Osteocyte (in vitro differentiated cells): ENCODE results near the gene CMIP. TPM values are rescaled to one million over a fixed set of nuclear protein-coding genes. Genes with fewer than 3 reads are reported as not detected.
A peak's percentile ranks its signal among the peaks of the same experiment; 100 is the strongest.

Experiments
- DNase-seq: peaks from one replicate; pipeline ENCODE4 v3.0.0; 2021; ENCODE audit warnings: mixed read lengths; ENCODE audit not compliant: unreplicated experiment; ENCODE audit errors: extremely low spot score
- H3K27ac Mint-ChIP-seq: one replicate; pipeline ENCODE4 v1.8.0; 2021; ENCODE audit warnings: mild to moderate bottlenecking, mixed read lengths; ENCODE audit not compliant: unreplicated experiment
- H3K27me3 Mint-ChIP-seq: one replicate; pipeline ENCODE4 v1.8.0; 2021; ENCODE audit warnings: mixed read lengths; ENCODE audit not compliant: unreplicated experiment
- H3K36me3 Mint-ChIP-seq: one replicate; pipeline ENCODE4 v1.8.0; 2021; ENCODE audit warnings: mixed read lengths; ENCODE audit not compliant: unreplicated experiment
- H3K4me1 Mint-ChIP-seq: one replicate; pipeline ENCODE4 v1.8.0; 2021; ENCODE audit warnings: mixed read lengths; ENCODE audit not compliant: unreplicated experiment
- H3K4me3 Mint-ChIP-seq: one replicate; pipeline ENCODE4 v1.8.0; 2021; ENCODE audit warnings: mild to moderate bottlenecking, moderate library complexity, mixed read lengths; ENCODE audit not compliant: unreplicated experiment
- H3K9me3 Mint-ChIP-seq: one replicate; pipeline ENCODE4 v1.8.0; 2021; ENCODE audit warnings: mixed read lengths; ENCODE audit not compliant: unreplicated experiment
- CTCF ChIP-seq: fragments of 200-600 bp; sonication (generic); IDR thresholded peaks from 2 replicates; pipeline ENCODE4 v1.5.0; 2021; ENCODE audit warnings: antibody characterized with exemption, mild to moderate bottlenecking, moderate library complexity
- total RNA-seq: library from RNA; stranded (reverse); gene quantifications from 2 replicates; pipeline ENCODE4 v1.2.1, GENCODE V29; 2021

The CMIP gene
- total RNA-seq, 1 donor from 2014 or later, result 38.0 TPM

GRCh38 chr16:81707411-81708265, 263.0 kb downstream of the CMIP start:
- Mint-ChIP-seq H3K36me3 (peaks cover 21% of the 10 kb centered on the region), H3K4me1 (peaks cover 29% of the 10 kb centered on the region), H3K9me3 (no peaks in the 10 kb centered on the region), H3K27ac (peak overlapping the region; percentile 61), H3K27me3 (no peaks in the 10 kb centered on the region), H3K4me3 (no peak overlapping the region)
- TF ChIP-seq CTCF, result no peak
- no peak for DNase-seq

GRCh38 chr16:81708266-81709015, 263.8 kb downstream of the CMIP start:
- H3K9me3 Mint-ChIP-seq, result no peaks in the 10 kb centered on the region
- no peaks in the 10 kb centered on the region for H3K27me3 Mint-ChIP-seq
- no peak for TF ChIP-seq CTCF
- peaks cover 16% of the 10 kb centered on the region for H3K36me3 Mint-ChIP-seq
- no peak overlapping the region for H3K4me3 Mint-ChIP-seq
- no peak overlapping the region for H3K27ac Mint-ChIP-seq
- no peak for DNase-seq
- H3K4me1 Mint-ChIP-seq, result peaks cover 28% of the 10 kb centered on the region

- Mint-ChIP-seq H3K4me1 (peaks cover 24% of the 10 kb centered on the region), H3K27ac (no peak overlapping the region), H3K27me3 (no peaks in the 10 kb centered on the region), H3K4me3 (no peak overlapping the region), H3K36me3 (peaks cover 16% of the 10 kb centered on the region), H3K9me3 (no peaks in the 10 kb centered on the region)
- TF ChIP-seq CTCF, result no peak
- no peak for DNase-seq
Observed at GRCh38 chr16:81709016-81709900, 264.6 kb downstream of the CMIP start.

GRCh38 chr16:81710044-81710443, 265.4 kb downstream of the CMIP start:
- Mint-ChIP-seq H3K9me3 (no peaks in the 10 kb centered on the region), H3K27ac (no peak overlapping the region), H3K4me1 (peaks cover 24% of the 10 kb centered on the region), H3K36me3 (peaks cover 14% of the 10 kb centered on the region), H3K4me3 (no peak overlapping the region), H3K27me3 (no peaks in the 10 kb centered on the region)
- DNase-seq, result no peak
- no peak for TF ChIP-seq CTCF
